GM12878 (cell line): ENCODE results near the gene AP2A2. TPM values are rescaled to one million over a fixed set of nuclear protein-coding genes. Genes with fewer than 3 reads are reported as not detected.

ENCODE experiments used
- ATAC-seq: fragments of 200-7000 bp; cut with Tn5 transposase; 3 replicates; pipeline ENCODE4 v1.9.1; 2020; ENCODE audit warnings: mild to moderate bottlenecking, moderate library complexity
- BruUV-seq: library from RNA; stranded (reverse); fragments of 400-500 nt; replicated peaks from 2 replicates; lab custom pipeline; 2021; lab: Mats Ljungman, UMichigan
- CTCF ChIA-PET: fragments of 300-600 bp; sonication (Branson Sonifier 250); formaldehyde crosslinking; extraction: SDS; loops from one replicate; lab custom pipeline; 2021; ENCODE audit warnings: inconsistent platforms; lab: Yijun Ruan, JAX
- POLR2A ChIA-PET: fragments of 350-600 bp; formaldehyde crosslinking; extraction: SDS; loops from one replicate; lab custom pipeline; 2021; ENCODE audit warnings: inconsistent platforms; lab: Charles Lee
- RAD21 ChIA-PET: fragments of 300-600 bp; sonication (Branson Sonifier 250); formaldehyde crosslinking; loops from one replicate; lab custom pipeline; 2023; ENCODE audit warnings: antibody characterized with exemption; ENCODE audit not compliant: unreplicated experiment; lab: Charles Lee
- SMC1A ChIA-PET: fragments of 300-600 bp; sonication (Branson Sonifier 250); formaldehyde crosslinking; loops from one replicate; lab custom pipeline; 2023; ENCODE audit not compliant: unreplicated experiment, uncharacterized antibody; lab: Charles Lee
- DNase-seq: peaks from one replicate; pipeline ENCODE4 v3.0.0-alpha.2; 2011; ENCODE audit warnings: low read depth, low spot score
- FAIRE-seq: peaks from 3 replicates; lab custom pipeline; 2011; peaks lifted over from hg19 to GRCh38; lab: Jason Lieb, UNC
- H2AFZ ChIP-seq: 2 replicates; pipeline ENCODE4 v1.6.0; 2011; ENCODE audit warnings: low read depth, low read length, control low read depth; ENCODE audit not compliant: control insufficient read depth
- H3K27ac ChIP-seq: 2 replicates; pipeline ENCODE4 v1.5.1; 2011; ENCODE audit warnings: control low read depth; ENCODE audit not compliant: control insufficient read depth, insufficient read depth
- H3K27me3 ChIP-seq, 2 experiments: replicated peaks in 1 of 2; 2 replicates each; pipeline versions ENCODE4 v1.6.0 to v1.6.1; 2011; ENCODE audit warnings: low read length in 1 of 2; ENCODE audit not compliant: control insufficient read depth in 2 of 2, insufficient read depth in 2 of 2
- H3K36me3 ChIP-seq, 2 experiments: 2 replicates each; pipeline ENCODE4 v1.5.1; 2011; ENCODE audit warnings: low read length in 1 of 2; ENCODE audit not compliant: control insufficient read depth in 2 of 2, insufficient read depth in 2 of 2
- H3K4me1 ChIP-seq: 2 replicates; pipeline ENCODE4 v1.6.1; 2011; ENCODE audit warnings: mild to moderate bottlenecking, low read length, moderate library complexity, mixed read lengths; ENCODE audit not compliant: control insufficient read depth, insufficient read depth
- H3K4me2 ChIP-seq: 2 replicates; pipeline ENCODE4 v1.6.0; 2011; ENCODE audit warnings: control low read depth; ENCODE audit not compliant: control insufficient read depth, insufficient read depth
- H3K4me3 ChIP-seq: fragments of 200-600 bp; sonication (generic); 2 replicates; pipeline ENCODE4 v1.5.1; 2016
- H3K79me2 ChIP-seq: 2 replicates; pipeline ENCODE4 v1.6.0; 2011; ENCODE audit warnings: low read length; ENCODE audit not compliant: control insufficient read depth, insufficient read depth
- H3K9ac ChIP-seq: 2 replicates; pipeline ENCODE4 v1.8.0; 2011; ENCODE audit warnings: low read length, control low read depth, mixed read lengths; ENCODE audit not compliant: control insufficient read depth, insufficient read depth
- H3K9me3 ChIP-seq: replicated peaks from 3 replicates; pipeline ENCODE4 v1.5.1; 2011; ENCODE audit warnings: mild to moderate bottlenecking, low read length; ENCODE audit not compliant: control insufficient read depth, insufficient read depth
- H4K20me1 ChIP-seq: 2 replicates; pipeline ENCODE4 v1.6.0; 2011; ENCODE audit not compliant: control insufficient read depth, insufficient read depth
- BACH1 ChIP-seq: fragments of 450-650 bp; IDR thresholded peaks from 2 replicates; pipeline ENCODE4 v1.6.1; 2017; ENCODE audit warnings: mild to moderate bottlenecking, borderline replicate concordance
- BHLHE40 ChIP-seq, 2 experiments: fragments of 450-650 bp in 1 of 2; IDR thresholded peaks; 2 replicates each; pipeline ENCODE4 v1.6.1; 2011 to 2017; ENCODE audit warnings: low read depth in 2 of 2, borderline replicate concordance in 1 of 2, improper control_type of control experiment in 1 of 2, low read length in 1 of 2, mild to moderate bottlenecking in 1 of 2
- CBX3 ChIP-seq: fragments of 200-600 bp; sonication (generic); IDR thresholded peaks from 2 replicates; pipeline ENCODE4 v1.6.1; 2016; ENCODE audit warnings: low read depth, borderline replicate concordance
- EED ChIP-seq: sonication (generic); IDR thresholded peaks from 2 replicates; pipeline ENCODE4 v1.6.1; 2016; ENCODE audit warnings: antibody characterized with exemption, low read depth
- EGR1 ChIP-seq, 2 experiments: IDR thresholded peaks; 1 replicate in 1 of 2; 2 replicates in 1 of 2; pipeline ENCODE4 v1.6.1; 2011 to 2012; ENCODE audit warnings: low read depth in 2 of 2, low read length in 2 of 2, borderline replicate concordance in 1 of 2, mild to moderate bottlenecking in 1 of 2, moderate library complexity in 1 of 2
- FOS ChIP-seq: IDR thresholded peaks from 3 replicates; pipeline ENCODE4 v1.6.1; 2011; ENCODE audit warnings: borderline replicate concordance; ENCODE audit not compliant: insufficient read length; ENCODE audit errors: extremely low read depth
- JUND ChIP-seq: IDR thresholded peaks from 2 replicates; pipeline ENCODE4 v1.6.1; 2012; ENCODE audit warnings: low read depth, mild to moderate bottlenecking, low read length, improper control_type of control experiment, moderate library complexity
- LARP7 ChIP-seq: fragments of 450-650 bp; IDR thresholded peaks from 2 replicates; pipeline ENCODE4 v1.6.1; 2017; ENCODE audit warnings: mild to moderate bottlenecking
- NBN ChIP-seq: fragments of 450-650 bp; IDR thresholded peaks from 2 replicates; pipeline ENCODE4 v1.6.1; 2016
- NR2F1 ChIP-seq: fragments of 450-650 bp; conservative IDR thresholded peaks from 2 replicates; pipeline ENCODE4 v1.6.1; 2017; ENCODE audit warnings: mild to moderate bottlenecking
- PAX5 ChIP-seq: IDR thresholded peaks from 2 replicates; pipeline ENCODE4 v1.6.1; 2011; ENCODE audit warnings: low read depth, low read length, borderline replicate concordance
- POLR2A ChIP-seq: IDR thresholded peaks from 2 replicates; pipeline ENCODE4 v1.6.1; 2011; ENCODE audit warnings: low read depth, mild to moderate bottlenecking, low read length
- SMARCA5 ChIP-seq: fragments of 450-650 bp; IDR thresholded peaks from 2 replicates; pipeline ENCODE4 v1.6.1; 2017; ENCODE audit warnings: mild to moderate bottlenecking
- TAF1 ChIP-seq: IDR thresholded peaks from 2 replicates; pipeline ENCODE4 v1.6.1; 2011; ENCODE audit warnings: mild to moderate bottlenecking, low read depth, low read length, borderline replicate concordance
- YY1 ChIP-seq: IDR thresholded peaks from 2 replicates; pipeline ENCODE4 v1.6.1; 2011; ENCODE audit warnings: low read depth, mild to moderate bottlenecking, low read length
- ZZZ3 ChIP-seq: IDR thresholded peaks from 2 replicates; pipeline ENCODE4 v1.6.1; 2011; ENCODE audit warnings: low read depth; ENCODE audit not compliant: control insufficient read depth, insufficient read length
- WGBS: methylation state at CpG from one replicate; pipeline ENCODE4 v1.1.6; 2016; ENCODE audit warnings: low lambda C conversion rate; ENCODE audit not compliant: insufficient replicate concordance, insufficient coverage; ENCODE audit errors: missing lambda C conversion rate; 5-methylcytosine and 5-hydroxymethylcytosine counted together
- in situ Hi-C: fragments of 300-500 bp; cut with MboI; formaldehyde crosslinking; loops from 9 replicates; pipeline ENCODE4 v1.14.3; 2018; ENCODE audit warnings: mixed read lengths
- intact Hi-C: fragments of 100-400 bp; cut with micrococcal nuclease; formaldehyde crosslinking; loops from one replicate; pipeline ENCODE4 v1.14.2; 2022; ENCODE audit not compliant: unreplicated experiment
- polyA plus RNA-seq, 11 experiments: library from polyadenylated mRNA; depleted of rRNA in 4 of 11; unstranded in 6 of 11; stranded (reverse) in 5 of 11; fragments of >200 nt; fragmentation: Nextera tagmentation in 4 of 11; fragmentation: Illumina TruSeq in 1 of 11; extraction: Ambion mirVana in 4 of 11; extraction: Trizol in 1 of 11; gene quantifications; 1 replicate in 1 of 11; 2 replicates in 10 of 11; pipeline versions ENCODE4 v1.2.1 to v1.2.3, GENCODE V29; 2011 to 2016; ENCODE audit warnings: inconsistent platforms in 2 of 11, missing spikeins in 2 of 11, low read depth in 1 of 11
- total RNA-seq, 4 experiments: library from RNA; depleted of rRNA in 3 of 4; stranded (reverse); fragments of >200 nt in 3 of 4; fragmentation: Illumina TruSeq in 1 of 4; extraction: Trizol in 1 of 4; gene quantifications; 2 replicates each; pipeline versions ENCODE4 v1.2.1 to v1.2.3, GENCODE V29; 2013 to 2021
- TF ChIP-seq, protein P1 (sequence below): IDR thresholded peaks from 2 replicates; pipeline ENCODE4 v1.6.1; 2012; ENCODE audit warnings: low read depth, low read length, improper control_type of control experiment
- TF ChIP-seq, protein P2 (sequence below): IDR thresholded peaks from 2 replicates; pipeline ENCODE4 v1.6.1; 2011; ENCODE audit warnings: borderline replicate concordance, low read depth, mild to moderate bottlenecking, moderate library complexity, mixed read lengths, low read length; ENCODE audit not compliant: insufficient read depth; ENCODE audit errors: extremely low read length
- TF ChIP-seq, protein P3 (sequence below): fragments of 450-650 bp; conservative IDR thresholded peaks from 2 replicates; pipeline ENCODE4 v1.6.1; 2017; ENCODE audit warnings: mild to moderate bottlenecking, moderate library complexity

The AP2A2 gene
- total and polyA plus RNA-seq, 10 of the 15 experiments (the other 5 are each of a cell fraction or from before 2014, with no cell fraction given): 0.58 to 48.8 (median 18.2) TPM

DNA sequence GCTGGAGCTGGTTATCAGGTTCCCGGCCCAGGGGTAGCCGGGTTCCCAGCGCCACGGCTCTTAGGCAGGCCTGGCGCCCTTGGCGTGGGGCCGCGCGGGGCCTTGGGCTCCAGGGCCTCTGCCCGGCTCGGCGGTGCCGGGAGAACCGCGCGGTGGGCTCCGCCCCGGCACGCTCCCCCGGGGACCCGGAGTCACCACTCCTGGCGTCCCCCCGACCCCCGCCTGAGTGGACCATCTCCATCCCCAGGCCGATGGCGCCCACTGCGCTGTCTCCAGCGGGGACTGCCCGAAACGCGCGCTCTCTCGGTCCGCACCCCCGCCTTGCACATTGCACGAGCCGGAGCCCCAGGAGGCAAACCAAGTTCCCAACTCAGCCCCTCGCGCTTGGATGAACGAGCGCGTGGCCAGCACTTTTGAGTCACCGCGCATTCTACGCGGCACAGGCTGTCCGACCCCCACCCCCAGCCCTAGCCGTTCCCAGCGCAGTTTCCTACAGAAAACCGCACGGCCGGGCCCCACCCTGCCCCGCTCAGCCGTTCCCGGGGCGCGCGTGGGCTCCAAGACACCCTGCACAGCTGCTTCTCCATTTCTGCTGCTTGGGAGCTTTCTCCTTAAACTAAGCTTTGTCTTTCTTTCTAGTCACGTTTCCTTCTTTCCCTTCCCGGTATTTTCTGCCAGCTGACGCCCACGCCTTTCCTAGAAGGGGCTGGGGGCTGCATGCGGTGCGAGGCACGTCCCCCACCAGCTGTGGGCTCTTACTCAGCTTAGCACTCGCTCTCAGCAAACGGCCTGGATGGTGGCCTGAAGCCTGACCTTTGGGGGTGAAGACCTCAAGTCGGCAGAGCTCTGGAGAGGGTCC, 14.4 kb upstream of the AP2A2 start:
- Histone ChIP-seq H3K4me2 (peak overlapping the region; percentile 72), H4K20me1 (no peaks in the 10 kb centered on the region), H3K4me3 (peak overlapping the region; percentile 76), H3K36me3 (no peaks in the 10 kb centered on the region), H3K9ac (peak overlapping the region; percentile 71), H3K27me3 (no peaks in the 10 kb centered on the region), H3K4me1 (peaks cover 23% of the 10 kb centered on the region), H2AFZ (peak overlapping the region; percentile 77), H3K79me2 (peaks cover 19% of the 10 kb centered on the region), H3K9me3 (no peaks in the 10 kb centered on the region), H3K27ac (peak overlapping the region; percentile 70)
- in situ Hi-C loops: no loop called here
- ATAC-seq (peak; percentile 65), DNase-seq (no peak), FAIRE-seq (no peak)
- POLR2A ChIA-PET: interaction anchor here (0.6 kb wide), 1 partner anchor 16 kb away, joined by 3 read pairs; no protein-coding TSS in a partner anchor
- CTCF ChIA-PET: interaction anchor here (0.8 kb wide), 1 partner anchor 63 kb away, joined by 3 read pairs; no protein-coding TSS in a partner anchor
- RAD21 ChIA-PET: interaction anchor here (0.8 kb wide), 1 partner anchor 14 kb away, joined by 3 read pairs; the partner anchor contains the start of gene AP2A2
- WGBS: 2% methylated on average over 52 of the region's 68 CpGs
- SMC1A ChIA-PET: no interaction called here
- intact Hi-C loops: loop anchor here (5.0 kb wide), 1 partner anchor 69 kb away; the partner anchor contains the start of genes POLR2L and TSPAN4
- BruUV-seq: TSS peak; percentile 64
- 0 out of 2 replicates have a peak, but pooled peaks have one; percentile 32 for TF ChIP-seq SMARCA5
- TF ChIP-seq, protein P1, sequence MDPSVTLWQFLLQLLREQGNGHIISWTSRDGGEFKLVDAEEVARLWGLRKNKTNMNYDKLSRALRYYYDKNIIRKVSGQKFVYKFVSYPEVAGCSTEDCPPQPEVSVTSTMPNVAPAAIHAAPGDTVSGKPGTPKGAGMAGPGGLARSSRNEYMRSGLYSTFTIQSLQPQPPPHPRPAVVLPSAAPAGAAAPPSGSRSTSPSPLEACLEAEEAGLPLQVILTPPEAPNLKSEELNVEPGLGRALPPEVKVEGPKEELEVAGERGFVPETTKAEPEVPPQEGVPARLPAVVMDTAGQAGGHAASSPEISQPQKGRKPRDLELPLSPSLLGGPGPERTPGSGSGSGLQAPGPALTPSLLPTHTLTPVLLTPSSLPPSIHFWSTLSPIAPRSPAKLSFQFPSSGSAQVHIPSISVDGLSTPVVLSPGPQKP: no peak
- TF ChIP-seq BACH1: peak; percentile 57; the same call in 1 of the 2 replicates
- TF ChIP-seq POLR2A: peak; percentile 84
- TF ChIP-seq ZZZ3: no peak
- TF ChIP-seq, protein P2, sequence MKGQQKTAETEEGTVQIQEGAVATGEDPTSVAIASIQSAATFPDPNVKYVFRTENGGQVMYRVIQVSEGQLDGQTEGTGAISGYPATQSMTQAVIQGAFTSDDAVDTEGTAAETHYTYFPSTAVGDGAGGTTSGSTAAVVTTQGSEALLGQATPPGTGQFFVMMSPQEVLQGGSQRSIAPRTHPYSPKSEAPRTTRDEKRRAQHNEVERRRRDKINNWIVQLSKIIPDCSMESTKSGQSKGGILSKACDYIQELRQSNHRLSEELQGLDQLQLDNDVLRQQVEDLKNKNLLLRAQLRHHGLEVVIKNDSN: no peak
- TF ChIP-seq BHLHE40 (IDR thresholded peaks at IDR 0.05; ENCODE audit: borderline replicate concordance in 1 of 2, low read depth in 2 of 2, low read length in 1 of 2): peak in 1 of 2 experiments; percentile 73; a peak in 2 of 4 replicates
- 0 out of 2 replicates have a peak, but pooled peaks have one; percentile 28 for TF ChIP-seq TAF1
- no peak for TF ChIP-seq FOS
- peak; percentile 35; the same call in 1 of the 2 replicates for TF ChIP-seq NR2F1
- peak; percentile 86; the same call in 1 of the 2 replicates for TF ChIP-seq JUND
- TF ChIP-seq, protein P3, sequence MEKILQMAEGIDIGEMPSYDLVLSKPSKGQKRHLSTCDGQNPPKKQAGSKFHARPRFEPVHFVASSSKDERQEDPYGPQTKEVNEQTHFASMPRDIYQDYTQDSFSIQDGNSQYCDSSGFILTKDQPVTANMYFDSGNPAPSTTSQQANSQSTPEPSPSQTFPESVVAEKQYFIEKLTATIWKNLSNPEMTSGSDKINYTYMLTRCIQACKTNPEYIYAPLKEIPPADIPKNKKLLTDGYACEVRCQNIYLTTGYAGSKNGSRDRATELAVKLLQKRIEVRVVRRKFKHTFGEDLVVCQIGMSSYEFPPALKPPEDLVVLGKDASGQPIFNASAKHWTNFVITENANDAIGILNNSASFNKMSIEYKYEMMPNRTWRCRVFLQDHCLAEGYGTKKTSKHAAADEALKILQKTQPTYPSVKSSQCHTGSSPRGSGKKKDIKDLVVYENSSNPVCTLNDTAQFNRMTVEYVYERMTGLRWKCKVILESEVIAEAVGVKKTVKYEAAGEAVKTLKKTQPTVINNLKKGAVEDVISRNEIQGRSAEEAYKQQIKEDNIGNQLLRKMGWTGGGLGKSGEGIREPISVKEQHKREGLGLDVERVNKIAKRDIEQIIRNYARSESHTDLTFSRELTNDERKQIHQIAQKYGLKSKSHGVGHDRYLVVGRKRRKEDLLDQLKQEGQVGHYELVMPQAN: peak; percentile 39; the same call in 1 of the 2 replicates
- peak; percentile 37 for TF ChIP-seq LARP7
- peak; percentile 77 for TF ChIP-seq YY1
- TF ChIP-seq EED: 0 out of 2 replicates have a peak, but pooled peaks have one; percentile 30
- 0 out of 2 replicates have a peak, but pooled peaks have one; percentile 21 for TF ChIP-seq NBN
- peak in 1 of 2 experiments; percentile 46; a peak in 1 of 3 replicates for TF ChIP-seq EGR1 (IDR thresholded peaks at IDR 0.05; ENCODE audit: borderline replicate concordance in 1 of 2, low read depth in 2 of 2, low read length in 2 of 2)
- peak; percentile 31; the same call in 1 of the 2 replicates for TF ChIP-seq PAX5
- TF ChIP-seq CBX3: no peak
